GM23248 (cell line): ENCODE data around the gene CITED4. TPM values are rescaled to one million over a fixed set of nuclear protein-coding genes. Genes with fewer than 3 reads are reported as not detected.

Experiments
- DNase-seq: peaks from one replicate; pipeline ENCODE4 v3.0.0-alpha.2; 2015
- H2AFZ ChIP-seq: fragments of 200-600 bp; sonication (generic); 2 replicates; pipeline ENCODE4 v1.6.1; 2016; ENCODE audit warnings: antibody characterized with exemption
- H3F3A ChIP-seq: fragments of 200-600 bp; sonication (generic); 2 replicates; pipeline ENCODE4 v1.6.1; 2016; ENCODE audit warnings: mild to moderate bottlenecking, antibody characterized with exemption, mixed run types; ENCODE audit not compliant: insufficient read depth
- H3K27ac ChIP-seq: fragments of 200-600 bp; sonication (generic); 2 replicates; pipeline ENCODE4 v1.5.1; 2016; ENCODE audit warnings: mild to moderate bottlenecking
- H3K27me3 ChIP-seq: fragments of 200-600 bp; sonication (generic); replicated peaks from 2 replicates; pipeline ENCODE4 v1.6.1; 2016; ENCODE audit warnings: mild to moderate bottlenecking; ENCODE audit not compliant: insufficient read depth
- H3K36me3 ChIP-seq: fragments of 200-600 bp; sonication (generic); 2 replicates; pipeline ENCODE4 v1.6.1; 2016; ENCODE audit warnings: low read depth, mild to moderate bottlenecking
- H3K4me1 ChIP-seq: fragments of 200-600 bp; sonication (generic); 2 replicates; pipeline ENCODE4 v1.6.1; 2016; ENCODE audit warnings: mild to moderate bottlenecking; ENCODE audit not compliant: insufficient read depth
- H3K4me2 ChIP-seq: fragments of 200-600 bp; sonication (generic); one replicate; pipeline ENCODE4 v1.6.1; 2016; ENCODE audit warnings: mild to moderate bottlenecking; ENCODE audit not compliant: unreplicated experiment
- H3K4me3 ChIP-seq: fragments of 200-600 bp; sonication (generic); 2 replicates; pipeline ENCODE4 v1.5.1; 2016; ENCODE audit warnings: mild to moderate bottlenecking
- H3K79me2 ChIP-seq: fragments of 200-600 bp; sonication (generic); 2 replicates; pipeline ENCODE4 v1.6.1; 2016; ENCODE audit warnings: mild to moderate bottlenecking; ENCODE audit not compliant: insufficient read depth
- H3K9ac ChIP-seq: fragments of 200-600 bp; sonication (generic); 2 replicates; pipeline ENCODE4 v1.6.1; 2016; ENCODE audit warnings: mild to moderate bottlenecking
- H3K9me2 ChIP-seq: fragments of 200-600 bp; sonication (generic); 2 replicates; pipeline ENCODE4 v1.6.1; 2016; ENCODE audit warnings: mixed run types, mild to moderate bottlenecking, moderate library complexity; ENCODE audit not compliant: insufficient read depth
- H3K9me3 ChIP-seq: fragments of 200-600 bp; sonication (generic); one replicate; pipeline ENCODE4 v1.6.1; 2017; ENCODE audit warnings: low read depth
- H4K20me1 ChIP-seq: fragments of 200-600 bp; sonication (generic); 2 replicates; pipeline ENCODE4 v1.6.0; 2016; ENCODE audit not compliant: insufficient read depth
- EZH2 ChIP-seq: fragments of 200-600 bp; sonication (generic); IDR thresholded peaks from 2 replicates; pipeline ENCODE4 v1.6.1; 2018; ENCODE audit warnings: antibody characterized with exemption, mild to moderate bottlenecking; ENCODE audit not compliant: insufficient read depth, poor library complexity, severe bottlenecking
- EZH2phosphoT487 ChIP-seq: fragments of 200-600 bp; sonication (generic); IDR thresholded peaks from 2 replicates; pipeline ENCODE4 v1.6.1; 2018; ENCODE audit warnings: antibody characterized with exemption, moderate library complexity, mild to moderate bottlenecking, low read depth; ENCODE audit not compliant: insufficient read depth
- WGBS, 2 experiments: methylation state at CpG; one replicate each; pipeline ENCODE4 v1.1.6; 2015 to 2017; ENCODE audit warnings: low lambda C conversion rate in 2 of 2, low coverage in 1 of 2; ENCODE audit errors: missing lambda C conversion rate in 2 of 2; 5-methylcytosine and 5-hydroxymethylcytosine counted together
- in situ Hi-C: fragments of 300-500 bp; cut with MboI; formaldehyde crosslinking; loops from 2 replicates; pipeline ENCODE4 v1.15.0; 2020
- polyA plus RNA-seq: library from polyadenylated mRNA; unstranded; fragments of >200 nt; fragmentation: Nextera tagmentation; extraction: Ambion mirVana; gene quantifications from 2 replicates; pipeline ENCODE4 v1.2.1, GENCODE V29; 2016
- total RNA-seq: library from RNA; depleted of rRNA; stranded (reverse); fragments of >200 nt; shearing (Covaris generic); gene quantifications from 2 replicates; pipeline ENCODE4 v1.2.3, GENCODE V29; 2014

CITED4 gene
- total and polyA plus RNA-seq, 2 experiments from 2014 or later = not detected

GRCh38 chr1:40892354-40892753 lies 30.2 kb upstream of the CITED4 start:
- Histone ChIP-seq H3K79me2 (no peaks in the 10 kb centered on the region), H3K4me3 (no peak overlapping the region), H3K4me2 (no peak overlapping the region), H3K27ac (no peak overlapping the region), H2AFZ (no peak overlapping the region), H3K27me3 (no peaks in the 10 kb centered on the region), H3K9me2 (no peaks in the 10 kb centered on the region), H3K9me3 (no peaks in the 10 kb centered on the region), H3K36me3 (no peaks in the 10 kb centered on the region), H4K20me1 (no peaks in the 10 kb centered on the region), H3K9ac (no peak overlapping the region), H3K4me1 (no peaks in the 10 kb centered on the region), H3F3A (no peaks in the 10 kb centered on the region)
- TF ChIP-seq EZH2 (no peak), EZH2phosphoT487 (no peak)
- DNase-seq = no peak
- 37 to 47% methylated on average over 2 of the region's 2 CpGs for WGBS, 2 experiments
- in situ Hi-C loops = no loop called here

- no peak for DNase-seq
Observed at GRCh38 chr1:40890771-40891170, 28.6 kb upstream of the CITED4 start.

GRCh38 chr1:40887652-40888051 lies 25.5 kb upstream of the CITED4 start:
- H3K9me2 ChIP-seq = no peaks in the 10 kb centered on the region
- DNase-seq = no peak
- no peaks in the 10 kb centered on the region for H3K27me3 ChIP-seq
- H3K27ac ChIP-seq = no peak overlapping the region
- no peak overlapping the region for H3K9ac ChIP-seq
- no peak for TF ChIP-seq EZH2phosphoT487
- no peak for TF ChIP-seq EZH2
- 89 to 93% methylated on average over 6 of the region's 6 CpGs for WGBS, 2 experiments
- no peak overlapping the region for H2AFZ ChIP-seq
- no peaks in the 10 kb centered on the region for H4K20me1 ChIP-seq
- H3K4me1 ChIP-seq = no peaks in the 10 kb centered on the region
- no peaks in the 10 kb centered on the region for H3K79me2 ChIP-seq
- H3K4me2 ChIP-seq = no peak overlapping the region
- no peak overlapping the region for H3K4me3 ChIP-seq
- no peaks in the 10 kb centered on the region for H3F3A ChIP-seq
- H3K9me3 ChIP-seq = no peaks in the 10 kb centered on the region
- in situ Hi-C loops = no loop called here
- H3K36me3 ChIP-seq = no peaks in the 10 kb centered on the region

More at GRCh38 chr1:40890771-40891170, 28.6 kb upstream of the CITED4 start:
- Histone ChIP-seq H3K9ac (no peak overlapping the region), H3K4me1 (no peaks in the 10 kb centered on the region), H3K27me3 (no peaks in the 10 kb centered on the region), H3F3A (no peaks in the 10 kb centered on the region), H3K36me3 (no peaks in the 10 kb centered on the region), H3K79me2 (no peaks in the 10 kb centered on the region), H3K4me2 (no peak overlapping the region), H3K9me2 (no peaks in the 10 kb centered on the region), H2AFZ (no peak overlapping the region), H3K4me3 (no peak overlapping the region), H3K9me3 (no peaks in the 10 kb centered on the region), H4K20me1 (no peaks in the 10 kb centered on the region), H3K27ac (no peak overlapping the region)
- in situ Hi-C loops = no loop called here
- TF ChIP-seq EZH2phosphoT487 (no peak), EZH2 (no peak)
- 76 to 80% methylated on average over 2 of the region's 2 CpGs for WGBS, 2 experiments

GRCh38 chr1:40887012-40887378 lies 24.8 kb upstream of the CITED4 start:
- Histone ChIP-seq H3K4me3 (no peak overlapping the region), H3K79me2 (no peaks in the 10 kb centered on the region), H2AFZ (no peak overlapping the region), H3K27ac (no peak overlapping the region), H3F3A (no peaks in the 10 kb centered on the region), H4K20me1 (no peaks in the 10 kb centered on the region), H3K4me1 (no peaks in the 10 kb centered on the region), H3K9me2 (no peaks in the 10 kb centered on the region), H3K27me3 (no peaks in the 10 kb centered on the region), H3K9me3 (no peaks in the 10 kb centered on the region), H3K9ac (no peak overlapping the region), H3K36me3 (no peaks in the 10 kb centered on the region), H3K4me2 (no peak overlapping the region)
- WGBS, 2 experiments = 100% methylated on average over 1 of the region's 1 CpG
- no peak for DNase-seq
- TF ChIP-seq EZH2phosphoT487 (no peak), EZH2 (no peak)
- in situ Hi-C loops = no loop called here

- Histone ChIP-seq H3K27me3 (no peaks in the 10 kb centered on the region), H3K27ac (no peak overlapping the region), H3K36me3 (no peaks in the 10 kb centered on the region), H3K9me3 (no peaks in the 10 kb centered on the region), H4K20me1 (no peaks in the 10 kb centered on the region), H3K9ac (no peak overlapping the region), H3K79me2 (no peaks in the 10 kb centered on the region), H3K4me3 (no peak overlapping the region), H3K4me2 (no peak overlapping the region), H3K9me2 (no peaks in the 10 kb centered on the region), H3K4me1 (no peaks in the 10 kb centered on the region), H2AFZ (no peak overlapping the region), H3F3A (no peaks in the 10 kb centered on the region)
- WGBS, 2 experiments = 84% methylated on average over 7 of the region's 7 CpGs
- in situ Hi-C loops = no loop called here
- TF ChIP-seq EZH2phosphoT487 = no peak
- no peak for TF ChIP-seq EZH2
- DNase-seq = no peak
Observed at GRCh38 chr1:40886318-40887011, 24.3 kb upstream of the CITED4 start.
